Measurements from ENCODE around the gene SH3RF2. TPM values are rescaled to one million over a fixed set of nuclear protein-coding genes. Genes with fewer than 3 reads are reported as not detected.

SH3RF2 gene
- polyA plus RNA-seq, 3 donors: not detected

DNA sequence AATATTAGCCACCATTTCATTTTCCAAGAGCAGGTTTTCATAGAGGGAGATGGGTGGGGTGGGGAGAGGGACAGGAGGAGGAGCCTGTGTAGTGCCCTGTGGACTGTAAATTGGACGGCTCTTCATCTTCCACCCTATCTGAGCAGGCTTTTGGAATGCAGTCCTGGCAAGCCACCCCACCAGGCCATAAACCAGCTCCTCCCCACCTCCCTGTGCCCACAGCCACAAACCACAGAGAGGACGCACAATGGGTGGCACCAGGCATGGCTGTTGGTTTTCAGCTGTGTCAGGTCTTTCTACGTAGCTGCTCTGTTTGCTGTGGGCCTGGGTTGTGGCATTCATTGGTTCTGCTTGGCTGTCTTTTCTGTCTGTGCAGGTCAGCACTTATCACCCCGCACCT, 111.0 kb downstream of the SH3RF2 start:
- Mint-ChIP-seq H3K9me3 (no peaks in the 10 kb centered on the region), H3K36me3 (no peaks in the 10 kb centered on the region), H3K27ac (no peak overlapping the region), H3K27me3 (ENCODE audit: low read depth in 3 of 3) (peaks cover 1 to 9% (median 2%) of the 10 kb centered on the region in 3 donors), H3K4me1 (peaks cover 8% of the 10 kb centered on the region), H3K4me3 (no peak overlapping the region)
- Histone ChIP-seq H3K27ac (ENCODE audit: low read depth in 1 of 2, low read length in 2 of 2) (no peak overlapping the region), H3K27me3 (ENCODE audit: control insufficient read depth in 2 of 2, insufficient read depth in 2 of 2, low read length in 2 of 2) (no peaks in the 10 kb centered on the region), H3K36me3 (replicated peaks in 1 of 2; ENCODE audit: control insufficient read depth in 1 of 2, insufficient read depth in 2 of 2, low read length in 2 of 2) (no peaks in the 10 kb centered on the region), H3K9me3 (replicated peaks in 1 of 2; ENCODE audit: control insufficient read depth in 1 of 2, insufficient read depth in 1 of 2, low read length in 2 of 2) (no peaks in the 10 kb centered on the region), H3K4me2 (replicated peaks; ENCODE audit: extremely low read depth, low read length, poor library complexity, severe bottlenecking) (no peak overlapping the region), H3K4me1 (ENCODE audit: control insufficient read depth in 1 of 2, insufficient read depth in 2 of 2, low read length in 2 of 2) (peaks cover 0 to 5% of the 10 kb centered on the region in 2 donors), H3K9ac (ENCODE audit: insufficient read depth, low read length, poor library complexity, severe bottlenecking) (no peak overlapping the region), H3K79me2 (ENCODE audit: insufficient read depth, low read length) (no peaks in the 10 kb centered on the region), H3K4me3 (replicated peaks in 1 of 3; ENCODE audit: low read depth in 2 of 3, low read length in 3 of 3) (no peak overlapping the region), H4K20me1 (ENCODE audit: insufficient read depth, low read length) (no peaks in the 10 kb centered on the region), H2AFZ (ENCODE audit: insufficient read depth, low read depth, low read length, poor library complexity, severe bottlenecking) (no peak overlapping the region)
- TF ChIP-seq, protein P1, sequence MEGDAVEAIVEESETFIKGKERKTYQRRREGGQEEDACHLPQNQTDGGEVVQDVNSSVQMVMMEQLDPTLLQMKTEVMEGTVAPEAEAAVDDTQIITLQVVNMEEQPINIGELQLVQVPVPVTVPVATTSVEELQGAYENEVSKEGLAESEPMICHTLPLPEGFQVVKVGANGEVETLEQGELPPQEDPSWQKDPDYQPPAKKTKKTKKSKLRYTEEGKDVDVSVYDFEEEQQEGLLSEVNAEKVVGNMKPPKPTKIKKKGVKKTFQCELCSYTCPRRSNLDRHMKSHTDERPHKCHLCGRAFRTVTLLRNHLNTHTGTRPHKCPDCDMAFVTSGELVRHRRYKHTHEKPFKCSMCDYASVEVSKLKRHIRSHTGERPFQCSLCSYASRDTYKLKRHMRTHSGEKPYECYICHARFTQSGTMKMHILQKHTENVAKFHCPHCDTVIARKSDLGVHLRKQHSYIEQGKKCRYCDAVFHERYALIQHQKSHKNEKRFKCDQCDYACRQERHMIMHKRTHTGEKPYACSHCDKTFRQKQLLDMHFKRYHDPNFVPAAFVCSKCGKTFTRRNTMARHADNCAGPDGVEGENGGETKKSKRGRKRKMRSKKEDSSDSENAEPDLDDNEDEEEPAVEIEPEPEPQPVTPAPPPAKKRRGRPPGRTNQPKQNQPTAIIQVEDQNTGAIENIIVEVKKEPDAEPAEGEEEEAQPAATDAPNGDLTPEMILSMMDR (IDR thresholded peaks at IDR 0.05): no peak
- intact Hi-C loops (cut with micrococcal nuclease): loop anchor here in 1 of 2 donors (5.0 to 10.0 kb wide), 2 partner anchors 363 to 1845 kb away; no protein-coding TSS in a partner anchor
- DNase-seq: no peak
- WGBS (ENCODE audit: insufficient coverage): 48% methylated on average over 3 of the region's 4 CpGs

DNA sequence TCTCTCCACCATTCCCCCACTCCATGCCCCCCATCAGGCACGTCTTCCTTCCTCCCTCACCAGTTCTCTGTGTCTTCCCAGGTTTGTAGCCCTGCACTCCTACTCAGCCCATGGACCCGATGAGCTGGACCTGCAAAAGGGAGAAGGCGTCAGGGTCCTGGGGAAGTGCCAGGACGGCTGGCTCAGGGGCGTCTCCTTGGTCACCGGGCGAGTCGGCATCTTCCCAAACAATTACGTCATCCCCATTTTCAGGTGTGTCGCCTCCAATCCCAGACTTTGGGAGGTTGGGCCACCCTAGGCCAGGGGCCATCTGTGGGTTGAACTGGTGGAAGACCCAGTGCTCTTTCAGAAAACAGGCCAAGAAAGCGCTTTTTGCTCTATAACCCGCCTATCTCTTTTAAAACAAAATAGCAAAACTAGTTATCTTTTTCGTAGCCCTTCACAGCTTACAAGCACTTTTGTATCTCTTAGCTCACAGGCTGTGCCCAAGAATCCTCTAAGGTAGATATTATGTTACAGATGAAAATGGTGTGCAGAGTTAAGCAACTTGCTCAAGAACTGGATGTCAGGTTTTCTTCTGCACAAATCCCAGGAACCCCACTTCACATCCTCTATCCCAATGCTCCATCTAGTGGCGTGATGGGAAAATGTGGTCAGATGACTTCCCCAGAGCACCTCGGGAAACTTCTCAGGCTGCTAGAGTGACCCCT, 112.8 kb downstream of the SH3RF2 start:
- H3K9me3 ChIP-seq (replicated peaks in 1 of 2; ENCODE audit: control insufficient read depth in 1 of 2, insufficient read depth in 1 of 2, low read length in 2 of 2): no peaks in the 10 kb centered on the region
- no peak overlapping the region for H2AFZ ChIP-seq (ENCODE audit: insufficient read depth, low read depth, low read length, poor library complexity, severe bottlenecking)
- TF ChIP-seq, protein P1 (IDR thresholded peaks at IDR 0.05): peak; percentile 64
- H4K20me1 ChIP-seq (ENCODE audit: insufficient read depth, low read length): no peaks in the 10 kb centered on the region
- WGBS (ENCODE audit: insufficient coverage): 71% methylated on average over 4 of the region's 15 CpGs
- no peak overlapping the region for H3K4me3 Mint-ChIP-seq
- no peaks in the 10 kb centered on the region for H3K4me1 ChIP-seq (ENCODE audit: control insufficient read depth in 1 of 2, insufficient read depth in 2 of 2, low read length in 2 of 2)
- H3K27ac Mint-ChIP-seq: peak overlapping the region in 1 of 7 donors; percentile 21
- no peak overlapping the region for H3K4me2 ChIP-seq (replicated peaks; ENCODE audit: extremely low read depth, low read length, poor library complexity, severe bottlenecking)
- no peak overlapping the region for H3K27ac ChIP-seq (ENCODE audit: low read depth in 1 of 2, low read length in 2 of 2)
- no peaks in the 10 kb centered on the region for H3K4me1 Mint-ChIP-seq
- H3K27me3 Mint-ChIP-seq (ENCODE audit: low read depth in 3 of 3): peaks cover 1 to 5% (median 2%) of the 10 kb centered on the region in 3 donors
- no peaks in the 10 kb centered on the region for H3K79me2 ChIP-seq (ENCODE audit: insufficient read depth, low read length)
- no peaks in the 10 kb centered on the region for H3K36me3 Mint-ChIP-seq
- no peak overlapping the region for H3K4me3 ChIP-seq (replicated peaks in 1 of 3; ENCODE audit: low read depth in 2 of 3, low read length in 3 of 3)
- no peak overlapping the region for H3K9ac ChIP-seq (ENCODE audit: insufficient read depth, low read length, poor library complexity, severe bottlenecking)
- intact Hi-C loops (cut with micrococcal nuclease): loop anchor here in 1 of 2 donors (5.0 to 10.0 kb wide), 2 partner anchors 364 to 1847 kb away; no protein-coding TSS in a partner anchor
- H3K27me3 ChIP-seq (ENCODE audit: control insufficient read depth in 2 of 2, insufficient read depth in 2 of 2, low read length in 2 of 2): no peaks in the 10 kb centered on the region
- H3K9me3 Mint-ChIP-seq: no peaks in the 10 kb centered on the region
- H3K36me3 ChIP-seq (replicated peaks in 1 of 2; ENCODE audit: control insufficient read depth in 1 of 2, insufficient read depth in 2 of 2, low read length in 2 of 2): no peaks in the 10 kb centered on the region
- DNase-seq: peak; percentile 32 to 49 (median 40)

Data from CD14-positive monocyte (primary cell).